Measurements from ENCODE around the gene CCDC142. TPM values are rescaled to one million over a fixed set of nuclear protein-coding genes. Genes with fewer than 3 reads are reported as not detected.

The CCDC142 gene
- total and polyA plus RNA-seq, 7 donors: 1.4 to 8.7 (median 3.3) TPM

DNA sequence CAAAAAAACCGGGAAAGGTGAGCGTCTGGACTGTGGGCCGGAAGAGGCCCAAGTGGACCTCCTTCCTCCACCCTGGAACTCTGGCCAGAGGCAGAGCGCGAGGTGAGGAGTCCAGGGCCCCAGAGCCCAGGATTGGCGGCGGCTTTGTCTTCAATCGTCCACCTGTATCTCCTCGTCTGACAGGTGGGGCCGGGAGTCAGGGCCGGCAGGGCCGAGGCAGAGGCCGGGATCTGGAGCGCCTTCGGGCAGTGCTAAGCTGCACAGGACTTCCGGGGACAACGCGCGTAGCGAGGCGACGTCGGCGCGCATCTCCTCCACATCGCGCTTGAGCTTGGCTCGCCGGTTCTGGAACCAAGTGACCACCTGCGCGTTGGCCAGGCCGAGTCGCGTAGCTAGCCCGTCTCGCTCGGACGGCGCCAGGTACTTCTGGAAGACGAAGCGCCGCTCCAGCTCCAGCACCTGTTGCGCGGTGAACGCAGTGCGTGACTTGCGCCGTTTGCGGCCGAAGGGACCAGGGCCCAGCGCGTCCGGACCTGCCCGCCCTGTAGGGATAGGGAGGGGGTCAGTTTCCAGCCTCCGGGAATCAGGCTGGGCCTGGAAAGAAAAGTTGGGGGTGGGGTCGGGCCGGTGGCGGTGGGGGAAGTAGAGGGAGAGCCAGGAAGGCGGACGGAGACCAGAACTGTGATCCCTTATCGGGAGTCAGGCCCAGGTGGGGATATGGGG is 15.1 kb upstream of the CCDC142 start:
- ATAC-seq (peak; percentile 15 to 47 (median 30)), DNase-seq (no peak)
- intact Hi-C loops (cut with DNase I): no loop called here
- no peak overlapping the region for H3K27ac ChIP-seq
- H3K4me1 ChIP-seq: peaks cover 23% of the 10 kb centered on the region
- H3K9me3 ChIP-seq: no peaks in the 10 kb centered on the region
- peaks cover 3 to 16% of the 10 kb centered on the region in 2 donors for H3K36me3 ChIP-seq (ENCODE audit: insufficient read depth in 1 of 2, low read depth in 1 of 2)
- peak overlapping the region; percentile 59 for H3K4me3 ChIP-seq
- WGBS, 3 donors: 1 to 3% (median 2%) methylated on average over 58 to 61 of the region's 61 CpGs
- peaks cover 0 to 58% (median 32%) of the 10 kb centered on the region in 3 donors for H3K27me3 ChIP-seq (ENCODE audit: insufficient read depth in 3 of 3, low read length in 2 of 3)
- TF ChIP-seq, protein P1, sequence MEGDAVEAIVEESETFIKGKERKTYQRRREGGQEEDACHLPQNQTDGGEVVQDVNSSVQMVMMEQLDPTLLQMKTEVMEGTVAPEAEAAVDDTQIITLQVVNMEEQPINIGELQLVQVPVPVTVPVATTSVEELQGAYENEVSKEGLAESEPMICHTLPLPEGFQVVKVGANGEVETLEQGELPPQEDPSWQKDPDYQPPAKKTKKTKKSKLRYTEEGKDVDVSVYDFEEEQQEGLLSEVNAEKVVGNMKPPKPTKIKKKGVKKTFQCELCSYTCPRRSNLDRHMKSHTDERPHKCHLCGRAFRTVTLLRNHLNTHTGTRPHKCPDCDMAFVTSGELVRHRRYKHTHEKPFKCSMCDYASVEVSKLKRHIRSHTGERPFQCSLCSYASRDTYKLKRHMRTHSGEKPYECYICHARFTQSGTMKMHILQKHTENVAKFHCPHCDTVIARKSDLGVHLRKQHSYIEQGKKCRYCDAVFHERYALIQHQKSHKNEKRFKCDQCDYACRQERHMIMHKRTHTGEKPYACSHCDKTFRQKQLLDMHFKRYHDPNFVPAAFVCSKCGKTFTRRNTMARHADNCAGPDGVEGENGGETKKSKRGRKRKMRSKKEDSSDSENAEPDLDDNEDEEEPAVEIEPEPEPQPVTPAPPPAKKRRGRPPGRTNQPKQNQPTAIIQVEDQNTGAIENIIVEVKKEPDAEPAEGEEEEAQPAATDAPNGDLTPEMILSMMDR (IDR thresholded peaks at IDR 0.05): no peak

DNA sequence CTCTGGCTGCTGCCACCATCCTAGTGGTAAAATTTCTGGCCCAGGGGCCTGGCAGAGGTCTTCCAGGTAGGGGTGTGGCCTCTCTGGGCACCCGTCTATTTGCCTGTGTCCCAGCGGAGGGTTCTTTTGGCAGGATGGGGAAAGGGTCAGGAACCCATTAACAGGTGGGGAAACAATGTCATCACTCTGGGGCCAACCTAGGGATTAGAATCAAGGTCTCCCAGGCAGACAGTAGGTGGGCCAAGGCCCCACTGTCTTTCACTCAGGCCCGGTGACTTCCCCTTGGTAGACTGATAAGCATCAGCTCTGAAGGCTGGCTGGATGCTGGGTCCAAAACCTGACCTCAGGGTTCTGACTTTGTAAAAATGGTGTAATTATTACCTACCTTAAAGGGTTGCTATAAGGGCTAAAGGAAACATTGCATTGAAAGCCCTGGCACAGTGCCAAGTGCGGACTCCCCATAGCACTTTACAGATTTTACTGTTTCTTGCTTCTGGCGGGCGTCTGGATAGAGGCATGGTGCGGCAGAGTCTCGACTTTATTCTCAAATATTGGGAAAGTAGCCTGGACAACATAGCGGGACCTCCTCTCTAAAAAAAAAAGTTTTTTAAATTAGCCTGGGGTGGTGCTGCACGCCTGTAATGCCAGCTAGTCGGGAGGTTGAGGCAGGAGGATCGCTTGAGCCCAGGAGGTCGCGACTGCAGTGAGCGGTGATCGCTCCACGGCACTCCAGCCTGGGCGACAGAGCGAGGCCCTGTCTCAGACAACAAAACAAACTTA is 14.4 kb upstream of the CCDC142 start:
- TF ChIP-seq, protein P1 (IDR thresholded peaks at IDR 0.05): no peak
- Histone ChIP-seq H3K36me3 (ENCODE audit: insufficient read depth in 1 of 2, low read depth in 1 of 2) (peaks cover 3 to 24% of the 10 kb centered on the region in 2 donors), H3K9me3 (no peaks in the 10 kb centered on the region), H3K27me3 (ENCODE audit: insufficient read depth in 3 of 3, low read length in 2 of 3) (peaks cover 0 to 51% (median 30%) of the 10 kb centered on the region in 3 donors), H3K4me1 (peaks cover 23% of the 10 kb centered on the region), H3K27ac (no peak overlapping the region), H3K4me3 (peak overlapping the region; percentile 59)
- no peak for DNase-seq
- no peak for ATAC-seq
- intact Hi-C loops (cut with DNase I): no loop called here
- WGBS, 3 donors: 38 to 42% (median 38%) methylated on average over 19 of the region's 19 CpGs

DNA sequence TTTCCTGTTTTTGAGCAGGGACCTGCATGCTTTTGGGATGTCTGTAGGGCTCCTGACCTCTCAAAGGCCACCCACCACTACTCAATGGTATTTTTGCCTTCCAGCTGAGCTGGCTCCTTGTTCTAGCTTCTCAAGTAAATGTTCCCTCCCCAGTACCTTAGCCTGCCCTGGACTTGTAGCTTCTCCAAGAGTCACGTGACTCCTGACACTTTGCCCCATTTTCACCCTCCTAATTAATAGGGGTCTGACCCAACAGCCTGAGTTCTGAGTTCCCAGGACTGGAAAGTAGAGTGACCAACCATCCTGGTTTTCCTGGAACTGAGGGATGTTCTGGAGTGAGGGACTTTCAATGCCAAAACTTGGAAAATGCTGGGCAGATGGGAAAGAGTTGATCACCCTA is 12.6 kb upstream of the CCDC142 start:
- DNase-seq (no peak), ATAC-seq (no peak)
- intact Hi-C loops (cut with DNase I): no loop called here
- Histone ChIP-seq H3K9me3 (no peaks in the 10 kb centered on the region), H3K4me3 (no peak overlapping the region), H3K4me1 (peaks cover 23% of the 10 kb centered on the region), H3K27ac (no peak overlapping the region), H3K27me3 (ENCODE audit: insufficient read depth in 3 of 3, low read length in 2 of 3) (peaks cover 0 to 37% (median 26%) of the 10 kb centered on the region in 3 donors), H3K36me3 (ENCODE audit: insufficient read depth in 1 of 2, low read depth in 1 of 2) (peaks cover 12 to 41% of the 10 kb centered on the region in 2 donors)
- TF ChIP-seq, protein P1 (IDR thresholded peaks at IDR 0.05): no peak
- WGBS, 3 donors: 70 to 80% (median 73%) methylated on average over 1 of the region's 1 CpG

DNA sequence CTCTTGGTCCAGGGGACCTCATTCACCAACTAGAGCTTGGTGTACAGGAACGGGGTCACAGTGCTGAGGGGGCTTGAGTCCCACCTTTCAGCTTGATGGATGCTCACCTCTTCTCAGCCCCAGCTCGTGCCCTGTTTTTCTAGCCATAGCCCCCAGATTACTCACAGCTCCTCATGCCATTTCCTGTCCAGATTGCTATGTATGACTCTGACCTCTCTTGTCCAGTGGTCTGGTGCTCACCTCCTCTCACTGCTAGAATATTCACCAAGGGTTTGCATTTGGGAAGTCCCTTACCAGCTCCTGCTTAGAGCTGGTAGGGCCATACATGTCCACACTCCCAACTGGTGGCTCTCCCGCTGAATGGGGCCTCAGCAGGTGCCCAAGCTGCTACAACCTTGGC is 10.7 kb upstream of the CCDC142 start:
- intact Hi-C loops (cut with DNase I): no loop called here
- no peak overlapping the region for H3K4me3 ChIP-seq
- H3K9me3 ChIP-seq: no peaks in the 10 kb centered on the region
- H3K27me3 ChIP-seq (ENCODE audit: insufficient read depth in 3 of 3, low read length in 2 of 3): peaks cover 0 to 19% (median 14%) of the 10 kb centered on the region in 3 donors
- WGBS, 3 donors: 90 to 92% (median 90%) methylated on average over 3 of the region's 3 CpGs
- no peak for DNase-seq
- TF ChIP-seq, protein P1 (IDR thresholded peaks at IDR 0.05): no peak
- no peak for ATAC-seq
- peaks cover 12 to 56% of the 10 kb centered on the region in 2 donors for H3K36me3 ChIP-seq (ENCODE audit: insufficient read depth in 1 of 2, low read depth in 1 of 2)
- no peak overlapping the region for H3K27ac ChIP-seq
- peaks cover 10% of the 10 kb centered on the region for H3K4me1 ChIP-seq

Data from psoas muscle (tissue), 8 donors.